Left ventricle myocardium superior (tissue), 1 donor: ENCODE measurements around the gene EIF5A. TPM values are rescaled to one million over a fixed set of nuclear protein-coding genes. Genes with fewer than 3 reads are reported as not detected.

Experiments used
- ATAC-seq: fragments of 200-7000 bp; cut with Tn5 transposase; one replicate; pipeline ENCODE4 v1.9.1; 2020; ENCODE audit warnings: mild to moderate bottlenecking, moderate library complexity
- DNase-seq: peaks from one replicate; pipeline ENCODE4 v3.0.0-alpha.2; 2020
- intact Hi-C: fragments of 100-400 bp; cut with micrococcal nuclease; formaldehyde crosslinking; loops from one replicate; pipeline ENCODE4 v1.11.0; 2022
- long read RNA-seq: library from polyadenylated mRNA; unstranded; transcript quantifications from one replicate; pipeline ENCODE4 v2.0.0, GENCODE V29; 2021
- total RNA-seq: library from RNA; stranded (reverse); fragmentation: NEBNext Ultra II Directional; extraction: Animal tissue kit (Norgen Biotek cat#: 25700); gene quantifications from one replicate; pipeline ENCODE4 v1.2.1, GENCODE V29; 2021
- donor health status: DM: no; HTN: yes; CAD: no; lungs with severe emphysema.

EIF5A gene
- 311 TPM for total RNA-seq
- long read RNA-seq, transcript EIF5A-205 (6 exons, 1,271 nt) = minor isoform, 6 of 382 reads
- long read RNA-seq, transcript EIF5A-202 (6 exons, 1,511 nt) = major isoform, 335 of 382 reads
- long read RNA-seq, partial matches to known transcripts = 35 of 382 reads
- long read RNA-seq, other reads (novel, unspliced or antisense) = 4 of 382 reads

GRCh38 chr17:7306911-7307685 lies at the start of gene EIF5A:
EIF5A (plus strand) TSS chr17:7307628; CDS start chr17:7309636, 2,008 bp downstream.
- intact Hi-C loops = no loop called here
- DNase-seq = peak; percentile 100
- ATAC-seq = peak; percentile 93

GRCh38 chr17:7258731-7259554 lies 48.5 kb upstream of the EIF5A start:
- intact Hi-C loops = no loop called here
- ATAC-seq (no peak), DNase-seq (no peak)

DNA sequence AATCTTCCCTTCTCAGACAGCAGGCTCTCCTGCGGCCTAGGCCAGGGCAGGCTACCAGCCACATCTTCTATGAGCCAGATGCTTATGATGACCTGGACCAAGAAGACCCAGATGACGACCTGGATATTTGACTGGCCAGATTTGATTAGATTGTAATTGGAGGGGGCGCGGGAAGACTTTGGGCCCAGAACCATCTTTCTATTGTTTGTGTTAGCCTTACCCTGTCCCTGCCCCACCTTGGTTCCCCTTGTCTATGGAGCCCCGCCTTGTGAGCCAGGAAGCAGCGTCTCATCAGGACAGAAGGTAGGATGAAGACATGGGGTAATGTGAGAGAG lies 47.9 kb upstream of the EIF5A start:
- intact Hi-C loops = no loop called here
- ATAC-seq (no peak), DNase-seq (no peak)

DNA sequence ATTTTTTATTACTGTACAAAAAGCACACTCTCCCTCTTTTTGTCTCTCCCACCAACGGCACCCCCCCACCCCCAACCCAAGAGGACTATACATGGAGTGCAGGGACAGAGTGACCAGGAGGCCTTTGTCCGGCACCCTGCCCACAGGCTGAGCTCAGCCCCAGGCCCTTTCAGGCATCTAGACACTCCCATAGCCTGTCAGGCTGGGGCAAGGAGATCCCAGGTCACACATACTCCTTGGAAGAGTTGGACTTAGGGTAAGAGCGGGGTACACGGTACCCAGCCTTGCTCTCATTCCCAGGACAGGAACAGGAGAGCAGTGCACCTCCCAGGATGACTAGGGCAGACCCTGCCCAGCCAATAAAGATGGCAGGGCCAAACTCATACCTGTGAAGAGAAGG lies 47.3 kb upstream of the EIF5A start:
- DNase-seq (no peak), ATAC-seq (peak; percentile 6)
- intact Hi-C loops = no loop called here

GRCh38 chr17:7260651-7261378 lies 46.6 kb upstream of the EIF5A start:
- intact Hi-C loops = no loop called here
- peak; percentile 70 for ATAC-seq
- peak; percentile 53 for DNase-seq

GRCh38 chr17:7261379-7262191 lies 45.8 kb upstream of the EIF5A start:
- ATAC-seq = peak; percentile 33
- no peak for DNase-seq
- intact Hi-C loops = no loop called here

DNA sequence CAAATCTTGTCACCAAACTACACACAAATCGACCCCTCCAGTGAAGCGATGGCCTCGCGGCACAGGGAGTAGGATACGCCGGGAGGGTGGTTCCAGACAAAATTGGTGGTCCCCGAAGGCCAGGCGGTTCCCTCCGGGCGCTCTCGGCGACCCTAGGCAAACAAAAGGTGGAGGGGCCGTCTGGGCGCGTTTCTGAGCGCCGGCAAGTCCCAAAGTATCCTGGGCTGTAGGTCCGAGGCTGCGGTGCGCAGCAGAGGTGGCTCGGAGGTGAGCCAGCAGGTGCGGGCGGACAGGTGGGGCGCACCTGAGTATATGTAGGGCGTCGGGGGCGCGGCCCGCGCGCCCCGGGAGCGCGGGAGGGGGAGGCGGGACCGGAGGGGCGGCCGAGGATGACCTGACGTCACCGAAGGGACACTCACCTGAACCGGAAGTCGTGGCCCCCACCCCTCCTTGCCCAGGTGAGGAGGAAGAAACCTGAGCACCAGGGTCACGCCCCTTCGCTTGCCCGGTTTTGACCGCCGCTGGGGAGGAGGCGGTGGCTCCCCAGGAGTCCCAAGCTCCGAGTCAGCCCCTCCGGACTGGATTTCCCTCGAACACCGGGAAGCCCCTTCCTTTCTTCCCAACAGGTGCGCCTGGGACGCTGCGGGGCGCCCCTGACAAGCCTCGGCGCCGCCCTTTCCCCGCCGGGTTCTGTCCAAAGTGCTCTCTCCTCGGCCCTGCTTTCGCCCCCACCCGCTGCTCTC lies 45.1 kb upstream of the EIF5A start, which contains the start of gene CLDN7:
Gene CLDN7 (minus strand): TSS at position 287 of the 743 bp plus-strand sequence. CDS start 435 bp downstream, outside the sequence.
- no peak for DNase-seq
- intact Hi-C loops = no loop called here
- ATAC-seq = no peak

DNA sequence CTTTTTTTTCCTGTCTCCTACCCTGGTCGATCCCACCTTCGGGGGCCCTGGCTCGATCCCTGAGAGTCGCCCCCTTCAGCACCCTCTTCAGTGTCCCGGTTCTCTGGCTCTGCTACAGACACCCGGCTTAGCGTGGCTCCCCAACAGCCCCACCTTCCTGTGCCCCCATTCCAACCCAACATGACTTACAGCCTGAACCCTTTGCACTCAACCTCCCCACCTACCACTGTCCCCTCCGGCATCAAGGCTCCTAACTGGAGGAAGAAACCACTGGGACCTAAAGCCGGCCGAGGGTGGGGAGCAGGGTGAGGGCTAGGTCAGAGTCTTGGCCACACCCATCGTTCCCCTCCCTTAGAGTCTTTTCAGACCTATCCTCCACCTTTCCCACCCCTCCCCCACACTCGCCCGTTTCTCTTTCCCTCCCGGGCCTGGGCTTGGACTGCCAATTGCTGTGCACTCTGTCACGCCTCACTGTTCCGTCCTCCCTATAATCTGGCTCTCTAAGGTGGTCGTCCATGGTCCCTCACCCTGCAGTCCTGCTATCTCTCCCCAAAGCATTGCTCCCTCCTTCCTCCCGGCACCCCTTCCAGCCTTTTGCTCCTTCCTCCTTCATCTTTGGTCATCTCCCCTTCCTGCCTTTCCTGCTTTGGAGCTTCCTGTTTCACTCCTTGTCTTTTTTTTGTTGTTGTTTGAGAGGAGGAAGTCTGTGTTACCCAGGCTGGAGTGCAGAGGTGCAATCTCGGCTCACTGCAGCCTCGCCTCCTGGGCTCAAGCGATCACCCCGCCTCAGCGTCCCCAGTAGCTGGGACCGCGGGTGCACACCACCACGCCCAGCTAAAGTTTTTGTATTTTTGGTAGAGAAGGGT lies 44.3 kb upstream of the EIF5A start:
- DNase-seq = no peak
- no peak for ATAC-seq
- intact Hi-C loops = no loop called here

DNA sequence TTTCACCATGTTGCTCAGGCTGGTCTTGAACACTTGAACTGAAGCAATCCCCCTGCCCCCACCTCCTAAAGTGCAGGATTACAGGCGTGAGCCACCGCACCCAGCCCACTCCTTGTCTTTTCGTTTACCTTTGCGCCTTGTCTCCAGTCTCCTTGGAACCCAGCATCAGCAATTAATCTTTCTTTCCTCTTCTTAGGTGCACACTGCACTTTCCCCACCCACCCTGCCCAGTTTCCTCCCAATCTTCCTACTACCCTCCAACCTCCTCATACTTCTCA lies 43.7 kb upstream of the EIF5A start:
- no peak for ATAC-seq
- DNase-seq = no peak
- intact Hi-C loops = no loop called here

DNA sequence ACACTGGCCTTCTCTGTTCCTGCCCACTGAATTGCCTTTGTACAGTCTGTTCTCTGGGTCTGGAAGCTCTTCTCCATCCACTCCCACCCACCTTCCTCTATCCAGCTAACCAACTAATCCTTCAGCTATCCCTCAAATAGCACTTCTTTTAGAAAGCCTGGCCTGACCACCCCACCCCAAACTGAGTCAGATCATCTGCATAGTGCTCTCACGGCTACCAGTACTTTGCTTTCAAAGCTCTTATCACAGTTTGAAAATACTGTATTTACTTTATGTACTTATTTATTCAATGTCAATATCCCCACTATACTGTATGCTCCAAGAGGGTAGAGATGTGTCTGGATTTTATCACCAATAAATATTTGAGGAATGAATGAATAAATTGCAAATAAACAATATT lies 40.6 kb upstream of the EIF5A start:
- intact Hi-C loops = no loop called here
- DNase-seq = no peak

GRCh38 chr17:7279448-7279847 lies 28.0 kb upstream of the EIF5A start:
- intact Hi-C loops = no loop called here
- no peak for DNase-seq
- no peak for ATAC-seq

More for the DNA sequence above, 40.6 kb upstream of the EIF5A start:
- no peak for ATAC-seq

- peak; percentile 91 for DNase-seq
- intact Hi-C loops = loop anchor here (2.0 kb wide), 1 partner anchor 16 kb away; no protein-coding TSS in a partner anchor
- peak; percentile 62 for ATAC-seq
These were observed 26.8 kb upstream of the EIF5A start for GRCh38 chr17:7280519-7281073.

GRCh38 chr17:7281074-7281952 lies 26.1 kb upstream of the EIF5A start, which contains the start of gene SLC2A4:
SLC2A4 (plus strand) TSS chr17:7281718; CDS start chr17:7281935, 217 bp downstream.
- ATAC-seq (peak; percentile 84), DNase-seq (peak; percentile 97)
- intact Hi-C loops = loop anchor here (2.0 kb wide), 1 partner anchor 15 kb away; no protein-coding TSS in a partner anchor

DNA sequence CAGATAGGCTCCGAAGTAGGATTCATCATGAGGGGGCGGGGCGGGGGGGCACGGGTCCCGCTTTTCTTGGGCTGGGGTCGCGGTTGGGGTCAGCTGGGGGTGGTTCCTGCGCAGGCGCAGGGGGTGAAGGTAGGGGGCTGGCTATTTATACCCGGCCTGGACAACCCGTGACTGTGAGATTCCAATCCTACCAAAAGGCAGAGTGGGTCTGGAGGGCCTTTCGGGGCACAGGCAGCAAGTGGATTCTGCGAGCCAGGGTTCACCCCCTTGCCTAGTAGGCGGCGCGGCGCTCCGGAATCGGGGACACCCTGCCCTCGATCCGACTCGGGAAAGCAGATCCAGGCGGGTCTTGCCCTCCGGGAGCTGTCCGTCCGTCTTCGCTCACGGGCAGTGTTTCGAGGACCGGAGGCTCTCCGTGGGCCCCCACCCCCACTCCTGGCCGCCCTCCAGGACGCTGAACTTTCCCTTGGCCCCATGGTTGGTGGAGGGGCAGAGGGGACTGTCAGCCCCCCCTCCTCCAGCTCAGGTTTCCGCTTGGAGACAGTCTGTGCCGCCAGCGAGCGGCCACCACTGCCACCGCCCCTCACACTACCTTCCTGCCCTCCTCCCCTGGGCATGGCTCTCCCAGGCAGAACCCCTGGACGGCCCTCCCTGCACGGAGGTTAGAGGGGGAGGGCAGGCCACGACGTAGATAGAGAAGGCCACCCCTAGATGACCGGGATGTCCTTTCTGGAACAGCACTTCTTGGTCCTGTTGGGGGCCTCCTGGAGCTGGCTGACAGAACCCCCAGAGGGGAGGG lies 25.3 kb upstream of the EIF5A start:
- intact Hi-C loops = loop anchor here (2.0 kb wide), 1 partner anchor 15 kb away; no protein-coding TSS in a partner anchor
- DNase-seq = peak; percentile 90
- ATAC-seq = peak; percentile 69

- DNase-seq (no peak), ATAC-seq (no peak)
- intact Hi-C loops = no loop called here
These were observed 24.6 kb upstream of the EIF5A start for GRCh38 chr17:7282752-7283321.
